Measurements from ENCODE around the gene NUDT2. TPM values are rescaled to one million over a fixed set of nuclear protein-coding genes. Genes with fewer than 3 reads are reported as not detected.
"Not testable (repeated sequence)": the region's sequence is repeated elsewhere in the genome, so short reads cannot be mapped to it uniquely, and the experiment has no call there.

Gene NUDT2
- total RNA-seq, 1 experiment from 2014 or later: 28.6 TPM

- H3K36me3 ChIP-seq (replicated peaks; ENCODE audit: control insufficient read depth, insufficient read depth, low read length): no peaks in the 10 kb centered on the region
- no peak for DNase-seq
- no peak overlapping the region for H3K4me3 ChIP-seq (ENCODE audit: insufficient read depth, low read depth, low read length)
- H3K27me3 ChIP-seq (ENCODE audit: control insufficient read depth, insufficient read depth, low read length): no peaks in the 10 kb centered on the region
Measured at GRCh38 chr9:34326690-34327089, 2.7 kb upstream of the NUDT2 start.

- H3K36me3 ChIP-seq (replicated peaks; ENCODE audit: control insufficient read depth, insufficient read depth, low read length): no peaks in the 10 kb centered on the region
- H3K27me3 ChIP-seq (ENCODE audit: control insufficient read depth, insufficient read depth, low read length): no peaks in the 10 kb centered on the region
- H3K4me3 ChIP-seq (ENCODE audit: insufficient read depth, low read depth, low read length): peak overlapping the region; percentile 90
- no peak for DNase-seq
Measured at GRCh38 chr9:34328500-34328986, 826 bp upstream of the NUDT2 start.

- Histone ChIP-seq H3K27me3 (ENCODE audit: control insufficient read depth, insufficient read depth, low read length) (no peaks in the 10 kb centered on the region), H3K36me3 (replicated peaks; ENCODE audit: control insufficient read depth, insufficient read depth, low read length) (no peaks in the 10 kb centered on the region), H3K4me3 (ENCODE audit: insufficient read depth, low read depth, low read length) (no peak overlapping the region)
- DNase-seq: no peak
Measured at GRCh38 chr9:34331196-34331595, 1.8 kb downstream of the NUDT2 start.

GRCh38 chr9:34332076-34332964 is 3.0 kb downstream of the NUDT2 start:
- DNase-seq: peak; percentile 39
- Histone ChIP-seq H3K36me3 (replicated peaks; ENCODE audit: control insufficient read depth, insufficient read depth, low read length) (no peaks in the 10 kb centered on the region), H3K27me3 (ENCODE audit: control insufficient read depth, insufficient read depth, low read length) (no peaks in the 10 kb centered on the region)

GRCh38 chr9:34333836-34334235 is 4.5 kb downstream of the NUDT2 start:
- no peak overlapping the region for H3K4me3 ChIP-seq (ENCODE audit: insufficient read depth, low read depth, low read length)
- DNase-seq: no peak
- H3K36me3 ChIP-seq (replicated peaks; ENCODE audit: control insufficient read depth, insufficient read depth, low read length): peaks cover 3% of the 10 kb centered on the region
- no peaks in the 10 kb centered on the region for H3K27me3 ChIP-seq (ENCODE audit: control insufficient read depth, insufficient read depth, low read length)

More at GRCh38 chr9:34332076-34332964, 3.0 kb downstream of the NUDT2 start:
- H3K4me3 ChIP-seq (ENCODE audit: insufficient read depth, low read depth, low read length): no peak overlapping the region

GRCh38 chr9:34334337-34334824 is 5.0 kb downstream of the NUDT2 start:
- Histone ChIP-seq H3K4me3 (ENCODE audit: insufficient read depth, low read depth, low read length) (no peak overlapping the region), H3K27me3 (ENCODE audit: control insufficient read depth, insufficient read depth, low read length) (no peaks in the 10 kb centered on the region), H3K36me3 (replicated peaks; ENCODE audit: control insufficient read depth, insufficient read depth, low read length) (peaks cover 7% of the 10 kb centered on the region)
- DNase-seq: peak; percentile 52

DNA sequence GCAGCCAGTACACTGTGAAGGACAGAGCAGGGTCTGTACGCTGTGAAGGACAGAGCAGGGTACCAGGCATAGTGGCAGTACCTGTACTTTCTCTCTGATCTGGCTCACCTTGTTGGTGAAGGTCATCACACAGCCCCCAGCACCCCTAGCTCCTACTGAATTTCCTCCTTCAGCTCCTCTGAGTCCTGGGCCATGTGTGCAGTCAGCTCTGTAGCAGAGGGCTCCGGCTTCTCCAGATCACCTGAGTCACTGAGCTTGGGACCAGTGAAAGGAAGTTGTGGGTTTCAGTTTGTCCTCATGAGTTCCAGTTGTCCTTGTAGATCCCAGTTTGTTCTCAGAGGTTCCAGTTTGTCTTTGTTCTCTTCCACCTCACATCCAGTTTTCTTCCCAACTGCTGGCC is 5.5 kb downstream of the NUDT2 start:
- H3K4me3 ChIP-seq (ENCODE audit: insufficient read depth, low read depth, low read length): no peak overlapping the region
- H3K27me3 ChIP-seq (ENCODE audit: control insufficient read depth, insufficient read depth, low read length): no peaks in the 10 kb centered on the region
- peaks cover 8% of the 10 kb centered on the region for H3K36me3 ChIP-seq (replicated peaks; ENCODE audit: control insufficient read depth, insufficient read depth, low read length)
- no peak for DNase-seq

DNA sequence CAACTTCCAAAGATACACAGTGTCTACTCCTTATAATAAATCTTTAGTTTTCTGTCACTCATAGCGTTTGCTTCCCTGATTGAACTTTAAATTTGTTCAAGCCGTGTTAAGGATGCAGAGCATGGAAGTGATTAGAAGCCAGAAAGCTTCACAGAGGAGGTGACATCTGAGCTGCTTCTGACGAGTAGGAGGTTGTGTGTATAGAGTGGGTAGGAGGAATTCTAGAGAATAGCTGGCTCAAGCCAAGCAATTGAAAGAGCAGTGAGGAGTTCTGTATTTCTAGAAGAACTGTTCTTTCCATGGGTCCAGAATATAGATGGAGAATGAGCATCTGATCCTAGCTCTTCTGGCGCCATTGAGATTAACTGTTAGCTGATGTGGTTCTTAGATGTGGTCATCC is 6.0 kb downstream of the NUDT2 start:
- DNase-seq: no peak
- peaks cover 8% of the 10 kb centered on the region for H3K36me3 ChIP-seq (replicated peaks; ENCODE audit: control insufficient read depth, insufficient read depth, low read length)
- H3K27me3 ChIP-seq (ENCODE audit: control insufficient read depth, insufficient read depth, low read length): no peaks in the 10 kb centered on the region
- no peak overlapping the region for H3K4me3 ChIP-seq (ENCODE audit: insufficient read depth, low read depth, low read length)

DNA sequence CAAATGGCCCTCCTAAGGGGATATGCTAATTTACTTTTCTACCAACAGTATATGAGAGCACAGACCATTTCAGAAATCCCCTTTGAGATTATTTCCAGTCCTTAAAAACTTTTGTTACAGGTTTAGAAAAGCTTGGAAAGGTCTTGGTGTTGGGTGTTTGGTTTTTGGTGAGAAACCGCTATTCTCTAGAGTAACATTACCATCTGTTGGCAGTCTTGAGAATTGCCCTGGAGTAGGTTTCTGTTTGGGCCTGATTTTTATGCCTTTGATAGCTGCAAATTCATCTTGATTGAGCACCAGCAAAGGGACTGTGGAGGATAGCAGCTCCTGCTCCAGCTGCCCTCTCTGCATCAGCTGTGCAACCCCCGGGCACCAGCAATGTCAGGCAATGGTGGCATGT is 8.0 kb downstream of the NUDT2 start:
- H3K36me3 ChIP-seq (replicated peaks; ENCODE audit: control insufficient read depth, insufficient read depth, low read length): peaks cover 9% of the 10 kb centered on the region
- no peak overlapping the region for H3K4me3 ChIP-seq (ENCODE audit: insufficient read depth, low read depth, low read length)
- H3K27me3 ChIP-seq (ENCODE audit: control insufficient read depth, insufficient read depth, low read length): no peaks in the 10 kb centered on the region
- no peak for DNase-seq

GRCh38 chr9:34338079-34338478 is 8.7 kb downstream of the NUDT2 start:
- H3K4me3 ChIP-seq (ENCODE audit: insufficient read depth, low read depth, low read length); H3K27me3 ChIP-seq (ENCODE audit: control insufficient read depth, insufficient read depth, low read length); DNase-seq; H3K36me3 ChIP-seq (replicated peaks; ENCODE audit: control insufficient read depth, insufficient read depth, low read length): not testable (repeated sequence)

GRCh38 chr9:34338665-34339385 is 9.5 kb downstream of the NUDT2 start:
- Histone ChIP-seq H3K27me3 (ENCODE audit: control insufficient read depth, insufficient read depth, low read length) (no peaks in the 10 kb centered on the region), H3K4me3 (ENCODE audit: insufficient read depth, low read depth, low read length) (no peak overlapping the region), H3K36me3 (replicated peaks; ENCODE audit: control insufficient read depth, insufficient read depth, low read length) (peaks cover 9% of the 10 kb centered on the region)
- no peak for DNase-seq

GRCh38 chr9:34341659-34342295 is 12.4 kb downstream of the NUDT2 start:
- H3K27me3 ChIP-seq (ENCODE audit: control insufficient read depth, insufficient read depth, low read length): no peaks in the 10 kb centered on the region
- no peak overlapping the region for H3K4me3 ChIP-seq (ENCODE audit: insufficient read depth, low read depth, low read length)
- H3K36me3 ChIP-seq (replicated peaks; ENCODE audit: control insufficient read depth, insufficient read depth, low read length): peaks cover 9% of the 10 kb centered on the region
- no peak for DNase-seq

- DNase-seq: no peak
- Histone ChIP-seq H3K36me3 (replicated peaks; ENCODE audit: control insufficient read depth, insufficient read depth, low read length) (peaks cover 9% of the 10 kb centered on the region), H3K27me3 (ENCODE audit: control insufficient read depth, insufficient read depth, low read length) (no peaks in the 10 kb centered on the region), H3K4me3 (ENCODE audit: insufficient read depth, low read depth, low read length) (no peak overlapping the region)
Measured at GRCh38 chr9:34343090-34343489, 13.7 kb downstream of the NUDT2 start.

GRCh38 chr9:34343605-34344004 is 14.2 kb downstream of the NUDT2 start:
- no peak for DNase-seq
- no peak overlapping the region for H3K4me3 ChIP-seq (ENCODE audit: insufficient read depth, low read depth, low read length)
- peaks cover 8% of the 10 kb centered on the region for H3K36me3 ChIP-seq (replicated peaks; ENCODE audit: control insufficient read depth, insufficient read depth, low read length)
- H3K27me3 ChIP-seq (ENCODE audit: control insufficient read depth, insufficient read depth, low read length): no peaks in the 10 kb centered on the region
